CD8-positive, alpha-beta memory T cell (primary cell): Measurements from ENCODE around the gene SRRT. TPM values are rescaled to one million over a fixed set of nuclear protein-coding genes. Genes with fewer than 3 reads are reported as not detected.
"Not testable (repeated sequence)": the region's sequence is repeated elsewhere in the genome, so short reads cannot be mapped to it uniquely, and the experiment has no call there.

Experiments
- CTCF ChIA-PET: fragments of 350-600 bp; sonication (Branson Sonifier 250); formaldehyde crosslinking; loops from one replicate; lab custom pipeline; 2021; ENCODE audit warnings: antibody characterized with exemption; lab: Charles Lee
- POLR2A ChIA-PET: fragments of 350-600 bp; sonication (Branson Sonifier 250); formaldehyde crosslinking; loops from one replicate; lab custom pipeline; 2021; ENCODE audit warnings: antibody characterized with exemption; lab: Charles Lee
- DNase-seq, 5 donors: peaks; one replicate each; pipeline versions ENCODE4 v3.0.0 to v3.0.0-alpha.2; 2020 to 2022; ENCODE audit warnings: mixed read lengths in 1 of 5
- H3K27ac ChIP-seq: one replicate; pipeline ENCODE4 v1.7.0; 2013; ENCODE audit warnings: low read depth, mild to moderate bottlenecking, low read length, moderate library complexity
- H3K27me3 ChIP-seq: 2 replicates; pipeline ENCODE4 v1.7.0; 2013; ENCODE audit warnings: low read length, mild to moderate bottlenecking; ENCODE audit not compliant: insufficient read depth, poor library complexity, severe bottlenecking
- H3K36me3 ChIP-seq: 2 replicates; pipeline ENCODE4 v1.7.0; 2013; ENCODE audit warnings: mild to moderate bottlenecking, low read length, moderate library complexity; ENCODE audit not compliant: insufficient read depth
- H3K4me1 ChIP-seq: 2 replicates; pipeline ENCODE4 v1.7.0; 2013; ENCODE audit warnings: mild to moderate bottlenecking, low read length, moderate library complexity; ENCODE audit not compliant: insufficient read depth
- H3K4me3 ChIP-seq: 2 replicates; pipeline ENCODE4 v1.7.0; 2013; ENCODE audit warnings: mild to moderate bottlenecking, low read length
- H3K9me3 ChIP-seq: 2 replicates; pipeline ENCODE4 v1.7.0; 2013; ENCODE audit warnings: mild to moderate bottlenecking, low read length
- H3K27ac Mint-ChIP-seq, 8 donors: one replicate each; pipeline ENCODE4 v1.8.0; 2020 to 2021; ENCODE audit warnings: mixed read lengths in 8 of 8, mild to moderate bottlenecking in 6 of 8, inconsistent platforms in 3 of 8, moderate library complexity in 3 of 8
- H3K27me3 Mint-ChIP-seq, 2 donors: one replicate each; pipeline ENCODE4 v1.8.0; 2020 to 2021; ENCODE audit warnings: mixed read lengths in 2 of 2, mild to moderate bottlenecking in 1 of 2, moderate library complexity in 1 of 2
- H3K36me3 Mint-ChIP-seq, 3 donors: one replicate each; pipeline ENCODE4 v1.8.0; 2020 to 2021; ENCODE audit warnings: mixed read lengths in 3 of 3, inconsistent platforms in 1 of 3, mild to moderate bottlenecking in 1 of 3
- H3K4me1 Mint-ChIP-seq, 3 donors: one replicate each; pipeline ENCODE4 v1.8.0; 2020 to 2021; ENCODE audit warnings: mixed read lengths in 3 of 3, inconsistent platforms in 1 of 3, mild to moderate bottlenecking in 1 of 3
- H3K4me3 Mint-ChIP-seq, 7 donors: one replicate each; pipeline ENCODE4 v1.8.0; 2020 to 2021; ENCODE audit warnings: mixed read lengths in 7 of 7, mild to moderate bottlenecking in 6 of 7, moderate library complexity in 4 of 7, inconsistent platforms in 2 of 7
- H3K9me3 Mint-ChIP-seq, 5 donors: one replicate each; pipeline ENCODE4 v1.8.0; 2020 to 2022; ENCODE audit warnings: mixed read lengths in 5 of 5, mild to moderate bottlenecking in 3 of 5, moderate library complexity in 2 of 5, inconsistent platforms in 1 of 5
- polyA plus RNA-seq: library from polyadenylated mRNA; unstranded; fragments of 300-500 nt; fragmentation: Illumina TruSeq; gene quantifications from one replicate; pipeline ENCODE4 v1.2.3, GENCODE V29; 2021
- total RNA-seq, 2 experiments: library from RNA; stranded (reverse); gene quantifications; one replicate each; pipeline ENCODE4 v1.2.3, GENCODE V29; 2021

SRRT gene
- total and polyA plus RNA-seq, 3 experiments from 2014 or later: 90.7 to 290 (median 285) TPM

DNA sequence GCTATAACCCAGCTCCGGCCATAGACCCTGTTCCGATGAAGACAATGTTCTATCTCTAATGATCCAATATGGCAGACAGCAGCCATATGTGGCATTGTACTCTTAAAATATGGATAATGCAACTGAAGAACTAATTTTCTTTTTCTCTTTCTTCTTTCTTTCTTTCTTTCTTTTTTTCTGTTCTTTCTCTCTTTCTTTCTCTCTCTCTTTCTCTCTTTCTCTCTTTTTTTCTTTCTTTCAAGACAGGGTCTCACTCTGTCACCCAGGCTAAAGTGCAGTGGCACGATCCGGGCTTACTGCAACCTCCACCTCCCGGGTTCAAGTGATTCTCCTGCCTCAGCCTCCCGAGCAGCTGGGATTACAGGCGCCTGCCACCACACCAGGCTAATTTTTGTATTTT, 61.3 kb downstream of the SRRT start:
- H3K4me3 Mint-ChIP-seq, H3K36me3 ChIP-seq, H3K4me1 Mint-ChIP-seq, H3K4me1 ChIP-seq, H3K9me3 ChIP-seq, POLR2A ChIA-PET, H3K27ac ChIP-seq, DNase-seq, H3K4me3 ChIP-seq, H3K27me3 ChIP-seq, CTCF ChIA-PET, H3K27ac Mint-ChIP-seq: not testable (repeated sequence)
- peaks cover 7 to 26% of the 10 kb centered on the region in 2 donors for H3K27me3 Mint-ChIP-seq
- peaks cover 0 to 18% (median 0%) of the 10 kb centered on the region in 3 donors for H3K36me3 Mint-ChIP-seq
- peaks cover 5 to 31% (median 27%) of the 10 kb centered on the region in 5 donors for H3K9me3 Mint-ChIP-seq

Other genes with a start within 250 kb of the SRRT start
- gene TFR2, start 233.6 kb upstream of the SRRT start, total RNA-seq: 10 to 100 TPM; 14.6 to 17.7 TPM
- gene TFR2, start 233.6 kb upstream of the SRRT start, polyA plus RNA-seq: 2.7 TPM
- gene ACTL6B, start 218.7 kb upstream of the SRRT start, total RNA-seq: not detected
- not detected for gene ACTL6B, start 218.7 kb upstream of the SRRT start, polyA plus RNA-seq
- gene GNB2, start 201.4 kb upstream of the SRRT start, total RNA-seq: 100 to 1,000 TPM; 253 to 262 TPM
- gene GNB2, start 201.4 kb upstream of the SRRT start, polyA plus RNA-seq: 62.9 TPM
- 10 to 100 TPM; 51.4 to 54.7 TPM for gene GIGYF1, start 180.9 kb upstream of the SRRT start, total RNA-seq
- gene GIGYF1, start 180.9 kb upstream of the SRRT start, polyA plus RNA-seq: 3.2 TPM
- gene POP7, start 169.0 kb upstream of the SRRT start, total RNA-seq: 10 to 100 TPM; 79.7 to 83.3 TPM
- gene POP7, start 169.0 kb upstream of the SRRT start, polyA plus RNA-seq: 51.7 TPM
- gene EPO, start 154.6 kb upstream of the SRRT start, total RNA-seq: under 1 TPM in 1 of 2 experiments, not detected in 1; 0.22 TPM
- gene EPO, start 154.6 kb upstream of the SRRT start, polyA plus RNA-seq: not detected
- not detected for gene ZAN, start 141.5 kb upstream of the SRRT start, total RNA-seq
- gene ZAN, start 141.5 kb upstream of the SRRT start, polyA plus RNA-seq: not detected
- 1 to 10 TPM; 2.5 to 2.9 TPM for gene EPHB4, start 47.6 kb upstream of the SRRT start, total RNA-seq
- not detected for gene EPHB4, start 47.6 kb upstream of the SRRT start, polyA plus RNA-seq
- gene SLC12A9, start 22.4 kb upstream of the SRRT start, total RNA-seq: 10 to 100 TPM; 24.7 to 29.1 TPM
- gene SLC12A9, start 22.4 kb upstream of the SRRT start, polyA plus RNA-seq: 9.5 TPM
- 10 to 100 TPM; 36.8 to 37.7 TPM for gene TRIP6, start 7.7 kb upstream of the SRRT start, total RNA-seq
- 2.0 TPM for gene TRIP6, start 7.7 kb upstream of the SRRT start, polyA plus RNA-seq
- 1 to 10 TPM; 3.1 to 4.0 TPM for gene UFSP1, start 14.6 kb downstream of the SRRT start, total RNA-seq
- 2.1 TPM for gene UFSP1, start 14.6 kb downstream of the SRRT start, polyA plus RNA-seq
- under 1 TPM in 1 of 2 experiments, not detected in 1; 0.20 TPM for gene ACHE, start 20.8 kb downstream of the SRRT start, total RNA-seq
- 0.30 TPM for gene ACHE, start 20.8 kb downstream of the SRRT start, polyA plus RNA-seq
- gene MUC3A, start 74.4 kb downstream of the SRRT start, total RNA-seq: not detected
- not detected for gene MUC3A, start 74.4 kb downstream of the SRRT start, polyA plus RNA-seq
- gene MUC12, start 94.5 kb downstream of the SRRT start, total RNA-seq: under 1 TPM in 1 of 2 experiments, not detected in 1; 0.35 TPM
- gene MUC12, start 94.5 kb downstream of the SRRT start, polyA plus RNA-seq: 0.54 TPM
- not detected for gene MUC17, start 145.0 kb downstream of the SRRT start, total RNA-seq
- not detected for gene MUC17, start 145.0 kb downstream of the SRRT start, polyA plus RNA-seq
- 10 to 100 TPM; 29.1 to 31.9 TPM for gene TRIM56, start 210.4 kb downstream of the SRRT start, total RNA-seq
- 22.0 TPM for gene TRIM56, start 210.4 kb downstream of the SRRT start, polyA plus RNA-seq